ENCODE measurements around the gene PLXNA2. TPM values are rescaled to one million over a fixed set of nuclear protein-coding genes. Genes with fewer than 3 reads are reported as not detected.

The PLXNA2 gene
- total RNA-seq, 1 donor from 2014 or later = 9.3 TPM

DNA sequence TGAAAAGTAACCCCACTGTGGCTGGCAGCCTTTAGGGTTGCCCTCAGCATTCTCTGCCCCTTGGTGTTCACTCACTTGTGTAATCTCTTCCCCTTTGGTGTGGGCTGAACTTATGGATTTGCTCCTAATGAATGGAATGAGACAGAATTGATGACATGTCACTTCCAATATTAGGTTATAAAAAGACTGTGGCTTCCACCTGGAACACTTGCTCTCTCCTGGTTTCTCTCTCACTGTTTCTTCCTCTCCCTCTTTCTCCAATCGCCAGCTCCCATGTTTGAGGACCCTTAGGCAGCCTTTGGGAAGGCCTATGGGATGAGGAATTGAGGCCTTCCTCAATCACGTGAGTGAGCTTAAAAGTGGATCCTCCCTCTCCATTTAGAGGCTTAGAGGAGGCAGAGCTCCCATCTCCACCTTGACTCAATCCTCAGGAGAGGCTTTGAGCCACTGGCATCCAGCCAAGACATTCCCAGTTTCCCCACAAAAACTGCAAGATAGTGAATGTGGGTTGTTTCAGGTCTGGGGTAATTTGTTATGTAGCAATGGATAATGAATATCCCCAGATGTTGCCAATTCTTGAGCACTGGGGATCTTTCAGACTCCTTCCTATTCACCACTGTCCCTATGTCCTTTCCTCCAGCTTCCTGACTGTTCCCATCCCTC is 237.8 kb downstream of the PLXNA2 start:
- DNase-seq (ENCODE audit: low spot score) (no peak), ATAC-seq (no peak)

DNA sequence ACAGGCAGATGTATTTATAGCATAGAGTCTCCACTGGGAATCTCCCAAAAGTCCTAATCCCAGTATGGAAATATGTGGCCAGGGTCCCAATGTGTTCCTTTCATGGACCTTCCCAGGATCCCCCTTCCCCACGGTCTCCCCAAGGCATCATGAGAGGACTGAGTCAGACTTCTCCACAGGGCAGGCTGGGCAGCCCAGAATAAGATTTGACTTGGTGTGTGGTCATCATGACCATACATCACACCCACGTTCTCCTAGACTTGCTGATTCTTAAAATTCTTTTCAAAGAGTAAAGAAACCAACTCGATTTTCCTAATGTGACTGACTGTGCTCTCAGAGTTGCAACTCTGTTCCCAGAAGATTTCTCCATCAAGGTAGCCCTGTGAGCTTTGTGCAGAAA is 239.3 kb downstream of the PLXNA2 start:
- ATAC-seq = no peak
- DNase-seq (ENCODE audit: low spot score) = no peak

DNA sequence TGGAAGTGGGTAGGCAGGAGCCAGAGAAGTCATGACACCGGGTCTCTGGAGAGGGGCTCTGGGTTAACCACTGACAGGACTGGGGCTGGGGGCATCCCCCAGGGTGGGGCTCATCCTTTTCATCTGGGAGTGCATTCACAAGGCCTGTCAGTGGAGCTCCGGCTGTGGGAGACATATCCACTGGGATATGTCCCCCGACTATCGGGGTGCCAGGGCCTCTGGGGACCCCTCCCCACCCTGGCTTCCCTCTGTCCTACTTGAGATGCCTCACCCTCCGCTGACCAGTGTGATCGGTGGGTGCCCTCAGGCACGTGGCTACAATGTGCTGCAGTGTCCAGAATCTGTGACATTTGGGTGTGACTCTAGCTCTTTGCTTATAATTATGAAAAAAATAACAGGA is 240.9 kb downstream of the PLXNA2 start:
- ATAC-seq = no peak

DNA sequence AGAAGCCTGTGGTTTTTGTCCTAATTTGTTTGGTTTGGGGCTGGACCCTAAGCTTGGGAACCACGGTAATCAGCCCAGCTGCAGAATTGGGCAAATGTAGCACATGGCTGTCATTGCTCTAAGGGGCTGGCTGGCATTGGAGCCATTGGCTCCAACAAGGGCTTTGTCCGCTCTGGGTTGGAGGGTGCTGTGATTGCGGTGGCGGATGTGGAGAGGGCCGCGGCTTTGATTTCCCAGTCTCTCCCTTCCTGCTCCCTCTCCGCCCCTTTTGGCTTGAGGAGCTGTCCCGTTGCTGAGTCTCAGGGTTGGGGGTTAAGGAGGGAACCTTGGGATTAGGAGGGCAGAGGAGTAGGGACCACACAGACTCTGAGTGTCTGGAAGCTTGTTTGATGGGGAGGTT is 241.5 kb downstream of the PLXNA2 start:
- ATAC-seq = no peak
- no peak for DNase-seq (ENCODE audit: low spot score)

More for the DNA sequence above, 240.9 kb downstream of the PLXNA2 start:
- no peak for DNase-seq (ENCODE audit: low spot score)

DNA sequence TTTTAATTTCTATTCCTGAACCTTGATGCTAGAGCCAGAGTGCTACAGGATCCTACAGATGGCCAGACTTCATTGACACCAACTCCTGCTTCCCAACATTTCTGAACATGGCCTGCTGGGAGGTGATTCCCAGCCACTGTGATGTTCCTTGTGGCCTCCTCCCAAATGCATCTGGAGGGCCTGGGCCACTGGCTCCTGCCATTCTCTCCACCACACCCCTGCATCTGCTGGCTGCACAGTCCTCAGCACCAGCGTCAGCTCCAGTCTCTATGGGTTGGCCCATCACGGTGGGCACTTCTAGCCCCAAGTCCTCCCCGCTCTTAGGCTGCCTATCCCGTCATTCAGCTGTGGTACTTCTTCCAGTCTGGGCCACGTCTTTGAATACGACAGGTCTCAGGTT is 242.1 kb downstream of the PLXNA2 start:
- no peak for ATAC-seq
- DNase-seq (ENCODE audit: low spot score) = no peak

DNA sequence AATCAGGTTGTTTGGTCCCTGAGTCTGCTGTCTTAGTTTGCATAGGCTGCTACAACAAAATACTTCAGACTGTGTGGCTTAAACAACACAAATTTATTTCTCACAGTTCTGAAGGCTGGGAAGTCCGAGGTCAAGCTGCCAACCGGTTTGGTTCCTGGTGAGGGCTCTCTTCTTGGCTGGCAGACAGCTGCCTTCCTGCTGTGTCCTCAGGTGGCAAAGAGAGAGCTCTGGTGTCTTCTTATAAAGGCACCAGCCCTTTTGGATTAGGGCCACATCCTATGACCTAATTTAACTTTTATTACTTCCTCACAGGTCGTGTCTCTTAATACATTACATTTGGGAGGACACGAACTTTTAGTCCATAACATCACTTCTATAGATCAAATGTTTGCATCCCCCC is 243.7 kb downstream of the PLXNA2 start:
- no peak for ATAC-seq
- peak; percentile 10 for DNase-seq (ENCODE audit: low spot score)

DNA sequence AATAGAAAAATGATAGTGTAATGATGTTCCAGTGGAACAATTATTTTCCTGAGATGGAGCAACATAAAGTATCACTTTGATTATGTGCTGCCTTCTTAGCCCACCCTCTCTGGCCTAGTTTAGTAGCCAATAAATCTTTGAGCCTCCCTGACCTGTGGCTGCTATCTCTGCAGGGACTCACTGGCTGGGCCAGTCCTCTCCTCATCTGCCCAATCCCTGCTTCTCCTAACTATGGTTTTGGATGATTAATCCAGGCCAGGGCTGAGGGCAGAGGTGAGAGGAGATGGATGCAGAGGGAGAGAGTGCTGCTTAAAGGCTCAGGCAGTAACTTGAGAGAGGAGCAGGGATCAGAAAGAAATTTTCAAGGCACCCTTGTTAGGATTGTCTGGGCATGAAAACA is 244.2 kb downstream of the PLXNA2 start:
- ATAC-seq (no peak), DNase-seq (ENCODE audit: low spot score) (peak; percentile 10)

DNA sequence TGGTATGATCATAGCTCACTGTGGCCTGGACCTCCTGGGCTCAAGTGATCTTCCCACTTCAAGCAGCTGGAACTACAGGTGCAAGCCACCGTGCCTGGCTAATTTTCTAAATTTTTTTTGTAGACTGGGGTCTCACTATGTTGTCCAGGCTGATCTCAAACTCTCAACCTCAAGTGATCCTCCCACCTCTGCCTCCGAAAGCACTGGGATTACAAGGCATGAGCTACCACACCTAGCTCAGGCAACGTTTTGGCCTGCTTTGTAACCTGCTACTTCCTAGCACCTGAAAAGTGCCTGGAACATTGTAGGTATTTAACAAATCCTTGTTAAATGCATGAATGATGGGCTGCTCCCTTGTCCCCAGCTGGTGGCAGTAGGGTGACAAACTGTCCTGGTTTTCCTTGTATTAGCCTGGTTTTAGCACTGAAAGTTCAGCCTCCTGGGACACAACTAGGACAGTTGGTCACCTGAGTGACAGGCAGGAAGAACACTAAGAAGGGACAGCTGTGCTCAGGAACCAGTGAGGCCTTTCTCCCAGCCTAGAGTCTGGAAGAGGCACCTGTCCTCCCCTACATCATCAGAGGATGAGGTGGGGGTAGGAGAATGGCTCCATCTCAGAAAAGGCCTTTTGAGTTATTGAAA is 244.8 kb downstream of the PLXNA2 start:
- DNase-seq (ENCODE audit: low spot score) = no peak
- no peak for ATAC-seq

DNA sequence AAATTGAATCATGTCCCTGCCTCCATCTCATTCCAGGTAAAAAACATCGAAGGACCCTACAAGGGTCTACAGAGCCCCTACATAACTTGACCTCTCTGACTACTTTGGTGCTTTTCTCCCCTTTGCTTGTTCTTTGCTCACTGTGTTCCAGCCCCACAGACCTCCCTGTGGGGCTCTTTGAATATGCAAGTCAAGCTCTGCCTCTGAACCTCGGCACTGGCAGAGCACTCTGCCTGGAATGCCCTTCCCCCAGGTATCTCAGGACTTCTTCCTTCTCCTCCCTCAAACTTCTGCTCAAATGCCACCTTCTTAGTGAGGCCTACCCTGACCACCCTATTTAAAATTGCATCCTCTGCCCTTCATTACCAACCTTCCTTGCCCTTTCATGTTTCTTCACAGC is 245.5 kb downstream of the PLXNA2 start:
- DNase-seq (ENCODE audit: low spot score) = no peak
- no peak for ATAC-seq

DNA sequence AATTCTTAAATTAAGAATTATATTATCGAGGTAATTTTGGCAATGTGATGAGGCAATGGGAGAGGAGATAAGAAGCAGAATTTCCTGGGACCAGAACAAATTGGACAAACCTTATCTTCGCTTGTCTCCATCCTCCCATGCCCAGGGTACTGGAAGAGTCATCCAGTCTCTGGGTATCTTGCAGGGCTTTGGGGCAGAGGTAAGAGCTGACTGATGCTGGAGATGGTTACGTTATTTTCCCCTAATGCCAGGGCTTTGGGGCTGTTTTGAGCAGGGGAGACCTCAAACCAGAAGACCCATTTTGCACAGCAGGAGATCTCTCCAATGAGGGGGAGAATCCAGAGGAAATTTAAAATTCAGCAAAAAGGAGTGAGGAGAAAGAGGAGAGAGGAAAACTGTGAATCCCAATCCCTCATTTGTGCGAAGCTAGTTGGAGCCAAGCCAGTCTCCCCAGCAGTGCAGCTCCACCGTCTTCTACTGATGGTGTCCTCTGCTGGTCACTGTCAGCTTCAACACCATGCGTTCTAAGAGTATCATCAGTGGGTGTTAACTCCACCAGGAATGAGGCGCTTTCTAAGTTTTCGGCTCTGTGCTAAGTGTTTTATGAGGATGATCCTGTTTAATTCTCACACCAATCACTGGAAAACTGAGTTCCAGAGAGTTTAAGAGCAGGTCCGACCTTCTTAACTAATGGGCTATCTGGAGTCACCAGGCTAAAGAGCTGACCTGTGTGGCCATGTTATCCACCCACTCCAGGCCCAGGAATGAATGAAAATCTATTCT is 246.5 kb downstream of the PLXNA2 start:
- ATAC-seq (peak; percentile 98), DNase-seq (ENCODE audit: low spot score) (peak; percentile 76)

DNA sequence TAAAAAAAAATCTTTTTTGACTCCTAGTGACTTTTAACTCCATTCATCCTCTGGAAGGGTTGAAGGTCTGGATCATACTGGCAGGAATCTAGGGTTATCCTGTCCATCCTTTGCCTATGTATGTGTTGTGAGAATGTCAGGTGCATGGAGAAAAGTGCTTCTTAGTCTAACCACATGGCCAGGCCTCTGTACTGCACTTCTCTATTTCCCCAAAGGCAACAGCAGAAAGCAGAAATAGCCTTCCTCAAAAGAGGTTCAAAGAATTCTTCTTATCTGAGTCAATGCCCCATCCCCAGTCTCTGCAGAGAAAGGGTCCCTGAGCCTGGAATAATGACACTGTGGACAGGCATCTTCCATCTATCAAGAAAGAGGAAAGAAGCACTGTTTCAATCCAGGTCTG is 247.5 kb downstream of the PLXNA2 start:
- ATAC-seq = no peak

DNA sequence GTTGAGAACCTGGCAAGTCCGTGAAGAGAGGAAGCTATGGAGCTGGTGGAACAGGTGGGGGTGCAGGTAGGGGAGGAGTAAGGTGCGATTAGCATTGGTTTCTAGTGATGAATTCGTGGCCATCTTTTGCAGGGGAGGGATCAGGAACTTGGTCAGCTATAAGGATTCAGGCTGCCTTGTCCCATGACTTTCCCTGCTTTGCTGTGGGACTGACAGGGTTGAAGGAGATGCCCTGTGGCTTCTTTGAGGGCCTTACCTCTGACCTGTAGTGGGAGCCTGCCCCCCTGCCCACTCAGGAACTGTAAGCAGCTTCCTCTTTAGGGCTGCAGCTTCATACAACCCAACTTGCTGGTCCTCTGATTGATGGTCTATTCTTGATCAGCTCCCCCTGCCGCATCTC is 248.6 kb downstream of the PLXNA2 start:
- no peak for DNase-seq (ENCODE audit: low spot score)
- no peak for ATAC-seq

More for the DNA sequence above, 247.5 kb downstream of the PLXNA2 start:
- no peak for DNase-seq (ENCODE audit: low spot score)

DNA sequence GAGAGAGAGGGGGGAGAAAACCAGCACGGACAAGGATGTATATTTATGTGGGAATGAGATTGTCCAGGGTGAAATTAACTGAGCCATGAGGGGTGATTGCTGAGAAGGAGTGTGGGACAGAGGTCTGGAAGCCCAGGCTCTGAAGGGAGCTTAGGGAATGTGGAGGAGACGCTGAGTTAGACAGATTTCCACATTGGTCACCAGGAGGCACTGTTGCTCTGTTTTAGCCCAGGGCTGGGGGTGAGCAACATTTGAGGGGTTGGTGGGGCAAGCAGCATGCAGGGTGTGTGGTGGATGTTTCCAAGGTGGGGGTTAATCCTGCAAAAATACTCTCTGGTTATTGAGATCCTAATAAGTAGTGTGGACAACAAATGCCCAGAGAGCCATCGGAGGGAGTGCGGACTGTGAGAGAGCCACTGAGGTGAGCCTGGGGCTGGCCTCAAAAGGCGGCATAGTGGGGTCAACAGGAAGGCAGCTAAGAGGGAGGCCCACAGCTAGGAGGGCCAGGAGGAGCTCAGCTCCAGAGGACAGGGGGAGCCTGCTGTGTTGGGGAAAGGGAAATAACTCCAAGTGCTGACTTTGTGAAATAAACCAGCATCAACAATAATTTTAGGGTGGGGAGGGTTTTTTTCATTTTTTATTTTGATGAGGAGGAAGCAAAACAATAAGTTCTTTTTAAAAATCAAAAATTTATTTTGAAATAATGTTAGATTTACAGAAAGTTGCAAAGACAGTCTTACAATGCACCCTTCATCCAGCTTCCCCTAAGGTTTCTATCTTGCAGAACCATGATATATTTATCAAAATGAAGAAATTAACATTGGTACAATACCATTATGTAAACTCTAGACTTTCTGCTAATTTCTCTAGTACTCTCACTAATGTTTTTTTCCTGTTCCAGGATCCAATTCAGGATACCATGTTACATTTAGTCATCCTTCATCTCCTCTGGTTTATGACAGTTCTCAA is 250.4 kb downstream of the PLXNA2 start:
- ATAC-seq = peak; percentile 23
- DNase-seq (ENCODE audit: low spot score) = peak; percentile 12

DNA sequence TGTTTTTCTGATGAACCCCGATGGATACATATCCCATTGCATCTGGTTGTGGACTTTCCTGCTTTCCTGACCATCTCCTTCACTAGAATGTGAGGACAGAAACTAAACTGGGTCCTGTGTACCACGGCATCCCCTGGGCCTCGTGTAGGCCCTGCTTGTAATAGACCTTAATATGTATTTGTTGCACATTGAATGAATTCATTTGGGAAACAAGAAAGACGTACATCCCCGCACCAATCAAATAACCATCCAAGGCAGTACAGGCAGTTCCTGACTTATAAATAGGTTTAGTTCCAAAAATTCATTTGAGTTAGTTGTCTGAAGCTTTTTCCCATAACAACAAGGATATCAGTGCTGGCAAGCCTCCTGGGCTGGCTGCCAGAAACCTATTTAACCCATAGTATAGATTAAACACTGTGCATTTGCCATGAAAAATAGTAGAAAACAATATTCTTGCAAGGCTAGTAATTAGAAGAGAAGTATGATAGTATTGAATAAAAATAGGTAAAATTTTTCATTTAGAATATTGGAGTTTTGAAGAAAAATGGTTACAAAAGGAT is 251.4 kb downstream of the PLXNA2 start:
- no peak for ATAC-seq
- DNase-seq (ENCODE audit: low spot score) = peak; percentile 1

DNA sequence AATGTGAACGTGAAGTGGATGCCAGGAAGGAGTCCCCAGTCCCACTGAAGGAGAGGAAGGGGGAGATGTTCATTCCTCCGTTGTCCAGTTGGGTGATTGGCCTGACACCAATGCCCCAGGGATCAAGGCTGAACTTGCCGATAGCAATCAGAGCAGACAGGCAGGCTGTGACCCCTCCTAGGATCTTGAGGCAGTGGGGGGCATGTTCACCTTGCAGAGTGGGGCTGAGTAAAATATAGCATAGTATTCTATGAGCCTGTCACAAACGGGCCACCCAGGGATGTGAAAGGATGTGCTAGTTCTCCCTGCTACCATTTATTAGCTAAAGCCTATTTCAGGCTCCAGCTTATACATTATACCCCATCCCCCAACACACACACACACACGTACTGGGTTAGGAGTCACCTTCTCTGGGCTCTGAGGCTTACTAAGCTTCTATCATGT is 252.6 kb downstream of the PLXNA2 start:
- ATAC-seq (no peak), DNase-seq (ENCODE audit: low spot score) (peak; percentile 12)

DNA sequence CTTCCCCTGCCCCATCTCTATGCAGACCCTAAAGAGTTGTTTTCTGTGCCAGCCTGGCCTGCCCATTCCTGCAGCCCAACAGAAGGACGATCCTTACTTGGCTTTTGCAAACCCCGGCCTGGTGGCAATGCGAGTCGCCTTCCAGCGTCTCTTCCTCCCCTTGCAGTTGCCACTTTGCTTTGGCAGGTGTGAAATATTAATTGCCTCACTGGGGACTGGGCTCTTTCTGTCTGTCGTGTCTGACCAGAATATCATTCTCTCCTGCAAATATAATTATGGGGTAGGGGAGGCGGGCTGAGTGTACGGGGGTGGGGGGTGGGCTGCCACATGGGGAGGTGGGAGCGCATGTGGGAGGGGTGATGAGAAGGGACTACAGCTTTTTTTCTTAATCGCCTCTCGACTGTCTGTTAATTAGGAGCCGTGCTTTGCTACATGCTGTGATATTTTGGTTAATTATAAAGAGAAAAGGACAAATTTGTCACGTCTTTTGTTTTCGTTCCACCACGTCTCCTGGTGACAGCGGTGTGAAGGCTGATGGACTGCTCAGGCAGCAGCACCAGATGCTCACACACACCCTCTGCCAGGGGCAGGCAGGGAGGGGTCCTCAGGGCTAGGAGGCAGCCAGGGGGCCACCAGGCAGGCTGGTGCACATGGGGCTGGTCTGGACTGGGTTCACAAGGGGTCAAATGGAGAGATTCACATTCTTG is 253.2 kb downstream of the PLXNA2 start:
- ATAC-seq (no peak), DNase-seq (ENCODE audit: low spot score) (peak; percentile 26)

DNA sequence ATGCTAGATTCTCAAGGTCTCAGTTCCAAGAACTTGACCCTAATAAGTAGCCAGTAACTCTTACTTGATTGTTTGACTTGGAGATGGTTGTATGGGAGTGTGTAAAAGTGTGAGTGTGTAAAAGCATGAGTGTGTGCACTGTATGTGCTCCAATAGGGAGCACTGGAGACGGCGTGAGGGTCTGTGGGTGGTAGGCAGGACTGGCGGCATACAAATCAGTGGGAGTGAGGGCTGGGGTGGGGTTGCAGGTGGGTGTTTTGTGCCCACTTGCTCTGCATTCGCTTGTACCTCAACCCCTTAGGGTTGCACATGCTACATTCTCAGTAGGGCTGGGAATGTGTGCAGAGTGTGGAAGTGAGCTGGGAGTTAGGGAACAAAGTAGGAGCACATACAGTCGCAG is 253.7 kb downstream of the PLXNA2 start:
- ATAC-seq (no peak), DNase-seq (ENCODE audit: low spot score) (peak; percentile 12)

DNA sequence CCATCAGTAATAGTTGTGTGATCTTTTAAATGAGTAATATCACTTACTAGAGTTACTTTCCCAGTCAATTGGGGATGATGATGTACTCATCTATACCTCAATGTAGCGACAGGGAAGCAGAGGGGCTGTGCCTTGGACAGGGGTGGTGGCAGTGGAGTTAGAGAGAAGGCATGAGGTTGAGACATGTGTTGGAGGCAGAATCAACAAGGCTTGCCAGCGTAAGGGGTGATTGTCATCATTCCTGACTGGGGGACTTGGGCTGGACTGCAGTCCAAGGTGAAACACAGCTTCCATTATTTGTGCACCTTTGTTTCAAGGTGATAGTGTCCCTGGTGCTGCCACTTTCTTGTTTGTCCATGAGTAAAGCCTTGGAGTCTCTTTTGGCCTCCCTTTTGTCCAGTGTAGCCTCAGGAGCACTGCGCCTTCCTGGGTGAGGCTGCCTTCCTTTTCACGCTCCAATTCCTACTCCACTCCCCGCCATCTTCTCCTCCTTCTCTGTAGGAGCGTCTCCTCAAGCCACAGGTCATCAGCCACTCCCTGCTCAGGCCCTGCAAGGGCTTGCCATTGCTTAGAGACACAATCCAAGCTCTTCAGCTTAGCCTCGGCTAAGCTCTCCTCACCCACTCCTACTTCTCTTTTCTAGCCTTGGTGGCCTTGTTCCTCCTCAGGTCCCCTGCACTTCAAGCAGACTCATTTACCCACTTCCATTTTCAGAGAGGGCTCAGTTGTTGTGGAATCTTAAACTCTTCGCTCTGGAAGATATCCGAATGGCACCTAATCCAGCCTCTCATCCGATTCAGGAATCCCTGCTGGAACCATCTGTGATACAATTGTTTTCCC is 255.6 kb downstream of the PLXNA2 start:
- peak; percentile 16 for DNase-seq (ENCODE audit: low spot score)
- ATAC-seq = no peak

DNA sequence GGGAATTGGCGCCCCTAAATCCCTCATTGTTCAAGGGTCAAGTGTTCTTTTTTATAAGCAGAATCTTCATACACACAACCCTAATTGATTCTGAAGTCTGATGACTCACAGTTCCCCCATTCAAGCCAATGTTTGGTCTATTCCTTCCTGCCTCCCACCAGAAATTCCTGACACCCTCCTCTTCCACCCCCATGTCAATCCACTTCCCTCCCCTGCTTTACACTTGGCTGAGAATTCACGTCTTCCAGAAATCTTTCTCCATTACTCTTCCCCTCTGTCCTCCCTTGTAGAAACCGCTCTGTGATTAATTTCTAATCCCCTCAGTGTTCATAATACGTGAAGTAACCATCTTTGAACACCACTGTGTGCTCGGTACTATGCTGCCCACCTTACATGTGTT is 257.0 kb downstream of the PLXNA2 start:
- ATAC-seq = no peak
- DNase-seq (ENCODE audit: low spot score) = peak; percentile 0

All from left lobe of liver (tissue), 2 donors.